SU-DHL-6 (cell line): ENCODE measurements around the gene FIBIN.

ENCODE experiments used
- H2AFZ ChIP-seq: fragments of 200-600 bp; sonication (generic); 2 replicates; pipeline ENCODE4 v1.6.1; 2014; ENCODE audit warnings: low read depth, mild to moderate bottlenecking, moderate library complexity, mixed read lengths, antibody characterized with exemption, low read length; ENCODE audit not compliant: severe bottlenecking
- H3F3A ChIP-seq: fragments of 200-600 bp; shearing (Covaris generic); 2 replicates; pipeline ENCODE4 v1.6.0; 2016; ENCODE audit warnings: antibody characterized with exemption, mild to moderate bottlenecking; ENCODE audit not compliant: insufficient read depth
- H3K27ac ChIP-seq: fragments of 200-600 bp; sonication (generic); 2 replicates; pipeline ENCODE4 v1.5.1; 2016; ENCODE audit warnings: low read depth, mild to moderate bottlenecking, low read length, moderate library complexity, mixed read lengths
- H3K27me3 ChIP-seq: fragments of 200-600 bp; sonication (generic), shearing (Covaris generic); 2 replicates; pipeline ENCODE4 v1.6.0; 2014; ENCODE audit warnings: mild to moderate bottlenecking, low read length
- H3K36me3 ChIP-seq: fragments of 200-600 bp; sonication (generic); 2 replicates; pipeline ENCODE4 v1.6.1; 2014; ENCODE audit warnings: mild to moderate bottlenecking, low read length, mixed read lengths
- H3K4me2 ChIP-seq: fragments of 300-600, 200-600 bp; shearing (Covaris generic), sonication (generic); 2 replicates; pipeline ENCODE4 v1.6.0; 2014; ENCODE audit warnings: low read length, low read depth, mild to moderate bottlenecking; ENCODE audit not compliant: poor library complexity, severe bottlenecking
- H3K4me3 ChIP-seq: fragments of 200-600 bp; sonication (generic); 2 replicates; pipeline ENCODE4 v1.5.1; 2014; ENCODE audit warnings: antibody characterized with exemption, low read length, mild to moderate bottlenecking, mixed read lengths; ENCODE audit not compliant: insufficient read depth, poor library complexity, severe bottlenecking
- H3K79me2 ChIP-seq: fragments of 200-600 bp; sonication (generic); 2 replicates; pipeline ENCODE4 v1.6.1; 2014; ENCODE audit warnings: mild to moderate bottlenecking, low read length, moderate library complexity; ENCODE audit not compliant: insufficient read depth
- H3K9ac ChIP-seq: fragments of 200-600 bp; sonication (generic); 2 replicates; pipeline ENCODE4 v1.7.0; 2014; ENCODE audit warnings: mild to moderate bottlenecking, low read length
- H3K9me2 ChIP-seq: fragments of 200-600 bp; sonication (generic); replicated peaks from 2 replicates; pipeline ENCODE4 v1.6.1; 2014; ENCODE audit warnings: low read length; ENCODE audit not compliant: insufficient read depth
- H3K9me3 ChIP-seq: fragments of 200-600 bp; sonication (generic); 2 replicates; pipeline ENCODE4 v1.6.1; 2014; ENCODE audit warnings: low read length, mixed read lengths; ENCODE audit not compliant: insufficient read depth
- H4K20me1 ChIP-seq: fragments of 200-600 bp; sonication (generic); 2 replicates; pipeline ENCODE4 v1.6.1; 2014; ENCODE audit warnings: low read depth, mild to moderate bottlenecking, antibody characterized with exemption, low read length, moderate library complexity, mixed read lengths
- EZH2phosphoT487 ChIP-seq: fragments of 200-600 bp; sonication (generic), shearing (Covaris generic); conservative IDR thresholded peaks from 2 replicates; pipeline ENCODE4 v1.6.1; 2018; ENCODE audit warnings: mild to moderate bottlenecking, antibody characterized with exemption, low read length, moderate library complexity, mixed read lengths
- TF ChIP-seq, protein P1 (sequence below): fragments of 200-600 bp; sonication (generic); IDR thresholded peaks from one replicate; pipeline ENCODE4 v1.5.1; 2017; ENCODE audit warnings: antibody characterized with exemption, mild to moderate bottlenecking, low read length, moderate library complexity; ENCODE audit not compliant: insufficient read depth, poor library complexity, severe bottlenecking

Gene FIBIN

DNA sequence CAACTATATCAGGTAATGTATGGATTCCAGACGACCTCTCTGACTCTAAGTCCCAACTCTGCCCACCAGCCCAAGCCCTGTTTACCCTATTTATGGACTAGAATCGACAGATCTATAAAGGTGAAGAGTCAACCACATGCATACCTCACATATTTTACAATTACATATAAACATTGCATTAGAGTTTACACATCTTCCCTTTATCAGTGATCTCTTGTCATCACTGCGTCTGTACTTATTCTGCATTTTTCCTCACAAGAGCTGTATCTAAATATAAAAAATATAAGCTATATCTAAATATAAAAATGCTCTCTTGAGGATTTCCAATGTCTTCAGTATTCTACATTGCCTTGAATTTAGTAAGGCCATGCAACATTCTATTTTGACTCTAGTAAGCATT, 8.5 kb downstream of the FIBIN start:
- Histone ChIP-seq H3F3A (no peaks in the 10 kb centered on the region), H3K9me2 (no peaks in the 10 kb centered on the region), H3K79me2 (no peaks in the 10 kb centered on the region), H3K36me3 (no peaks in the 10 kb centered on the region), H3K4me2 (no peak overlapping the region), H3K9me3 (no peaks in the 10 kb centered on the region), H3K9ac (no peak overlapping the region), H4K20me1 (no peaks in the 10 kb centered on the region), H3K27ac (no peak overlapping the region), H2AFZ (no peak overlapping the region), H3K4me3 (no peak overlapping the region), H3K27me3 (no peaks in the 10 kb centered on the region)
- no peak for TF ChIP-seq EZH2phosphoT487
- TF ChIP-seq, protein P1, sequence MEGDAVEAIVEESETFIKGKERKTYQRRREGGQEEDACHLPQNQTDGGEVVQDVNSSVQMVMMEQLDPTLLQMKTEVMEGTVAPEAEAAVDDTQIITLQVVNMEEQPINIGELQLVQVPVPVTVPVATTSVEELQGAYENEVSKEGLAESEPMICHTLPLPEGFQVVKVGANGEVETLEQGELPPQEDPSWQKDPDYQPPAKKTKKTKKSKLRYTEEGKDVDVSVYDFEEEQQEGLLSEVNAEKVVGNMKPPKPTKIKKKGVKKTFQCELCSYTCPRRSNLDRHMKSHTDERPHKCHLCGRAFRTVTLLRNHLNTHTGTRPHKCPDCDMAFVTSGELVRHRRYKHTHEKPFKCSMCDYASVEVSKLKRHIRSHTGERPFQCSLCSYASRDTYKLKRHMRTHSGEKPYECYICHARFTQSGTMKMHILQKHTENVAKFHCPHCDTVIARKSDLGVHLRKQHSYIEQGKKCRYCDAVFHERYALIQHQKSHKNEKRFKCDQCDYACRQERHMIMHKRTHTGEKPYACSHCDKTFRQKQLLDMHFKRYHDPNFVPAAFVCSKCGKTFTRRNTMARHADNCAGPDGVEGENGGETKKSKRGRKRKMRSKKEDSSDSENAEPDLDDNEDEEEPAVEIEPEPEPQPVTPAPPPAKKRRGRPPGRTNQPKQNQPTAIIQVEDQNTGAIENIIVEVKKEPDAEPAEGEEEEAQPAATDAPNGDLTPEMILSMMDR: no peak

DNA sequence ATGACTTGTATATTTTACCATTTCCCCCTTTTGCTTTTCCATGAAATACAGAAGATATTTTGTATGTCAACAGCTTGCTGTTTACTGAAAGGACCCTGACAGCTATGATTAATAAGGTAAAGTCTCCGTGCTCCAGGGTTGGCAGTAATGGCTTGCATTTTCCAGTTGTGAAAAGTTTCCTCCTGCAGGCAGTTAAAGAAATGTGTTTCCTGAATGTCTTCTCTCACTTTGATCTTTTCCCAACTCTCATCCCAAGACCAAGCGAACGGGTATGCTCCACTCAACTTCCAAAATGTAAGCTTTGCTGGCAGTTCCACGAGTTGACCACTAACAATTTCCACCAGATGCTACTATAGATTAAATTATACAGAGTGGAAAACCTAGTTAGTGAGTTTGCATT, 8.9 kb downstream of the FIBIN start:
- H3F3A ChIP-seq: no peaks in the 10 kb centered on the region
- H3K9me3 ChIP-seq: no peaks in the 10 kb centered on the region
- no peak overlapping the region for H3K27ac ChIP-seq
- no peak overlapping the region for H3K4me3 ChIP-seq
- no peaks in the 10 kb centered on the region for H3K79me2 ChIP-seq
- H4K20me1 ChIP-seq: no peaks in the 10 kb centered on the region
- no peak overlapping the region for H3K4me2 ChIP-seq
- H3K36me3 ChIP-seq: no peaks in the 10 kb centered on the region
- H3K9ac ChIP-seq: no peak overlapping the region
- H3K27me3 ChIP-seq: no peaks in the 10 kb centered on the region
- TF ChIP-seq, protein P1: no peak
- H2AFZ ChIP-seq: no peak overlapping the region
- no peaks in the 10 kb centered on the region for H3K9me2 ChIP-seq

DNA sequence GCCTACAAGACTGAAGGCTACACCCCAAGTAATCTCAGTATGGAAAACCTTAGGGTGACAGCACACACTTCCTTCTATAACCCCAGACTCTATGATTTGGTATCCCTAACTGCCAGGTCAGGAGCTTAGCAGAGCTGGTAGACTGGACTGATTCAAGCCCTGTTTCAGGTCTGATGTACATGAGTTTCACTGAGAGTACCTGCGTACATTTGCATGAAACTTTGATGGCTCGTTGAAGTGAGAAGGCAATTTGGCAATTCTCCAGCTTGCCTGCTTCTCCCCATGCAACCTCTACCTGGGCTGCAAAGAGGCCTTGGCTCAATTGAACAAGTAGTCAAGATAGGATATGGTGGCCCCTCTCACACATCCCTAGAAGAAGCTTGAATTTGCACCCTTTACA, 10.2 kb downstream of the FIBIN start:
- Histone ChIP-seq H3K27ac (no peak overlapping the region), H4K20me1 (no peaks in the 10 kb centered on the region), H3K4me2 (no peak overlapping the region), H3K9me2 (no peaks in the 10 kb centered on the region), H3K79me2 (no peaks in the 10 kb centered on the region), H3K4me3 (no peak overlapping the region), H3K9ac (no peak overlapping the region), H2AFZ (no peak overlapping the region), H3K36me3 (no peaks in the 10 kb centered on the region), H3K9me3 (no peaks in the 10 kb centered on the region), H3K27me3 (no peaks in the 10 kb centered on the region), H3F3A (no peaks in the 10 kb centered on the region)
- TF ChIP-seq, protein P1: no peak
- TF ChIP-seq EZH2phosphoT487: no peak
